ENCODE data around the gene SPTBN2.
"Not testable (repeated sequence)": the region's sequence is repeated elsewhere in the genome, so short reads cannot be mapped to it uniquely, and the experiment has no call there.

- not testable (repeated sequence) for TF ChIP-seq CTCF, POLR2A (IDR thresholded peaks at IDR 0.05)
These were observed 4.8 kb downstream of the SPTBN2 start for GRCh38 chr11:66724167-66724566.

Measured in tibial nerve (tissue), 3 donors.